GM12878 (cell line): Measurements from ENCODE around the gene BZW2. TPM values are rescaled to one million over a fixed set of nuclear protein-coding genes. Genes with fewer than 3 reads are reported as not detected.

Experiments
- ATAC-seq: fragments of 200-7000 bp; cut with Tn5 transposase; 3 replicates; pipeline ENCODE4 v1.9.1; 2020; ENCODE audit warnings: mild to moderate bottlenecking, moderate library complexity
- BruUV-seq: library from RNA; stranded (reverse); fragments of 400-500 nt; replicated peaks from 2 replicates; lab custom pipeline; 2021; lab: Mats Ljungman, UMichigan
- CTCF ChIA-PET: fragments of 300-600 bp; sonication (Branson Sonifier 250); formaldehyde crosslinking; extraction: SDS; loops from one replicate; lab custom pipeline; 2021; ENCODE audit warnings: inconsistent platforms; lab: Yijun Ruan, JAX
- POLR2A ChIA-PET: fragments of 350-600 bp; formaldehyde crosslinking; extraction: SDS; loops from one replicate; lab custom pipeline; 2021; ENCODE audit warnings: inconsistent platforms; lab: Charles Lee
- RAD21 ChIA-PET: fragments of 300-600 bp; sonication (Branson Sonifier 250); formaldehyde crosslinking; loops from one replicate; lab custom pipeline; 2023; ENCODE audit warnings: antibody characterized with exemption; ENCODE audit not compliant: unreplicated experiment; lab: Charles Lee
- SMC1A ChIA-PET: fragments of 300-600 bp; sonication (Branson Sonifier 250); formaldehyde crosslinking; loops from one replicate; lab custom pipeline; 2023; ENCODE audit not compliant: unreplicated experiment, uncharacterized antibody; lab: Charles Lee
- DNase-seq: peaks from one replicate; pipeline ENCODE4 v3.0.0-alpha.2; 2011; ENCODE audit warnings: low read depth, low spot score
- FAIRE-seq: peaks from 3 replicates; lab custom pipeline; 2011; peaks lifted over from hg19 to GRCh38; lab: Jason Lieb, UNC
- H2AFZ ChIP-seq: 2 replicates; pipeline ENCODE4 v1.6.0; 2011; ENCODE audit warnings: low read depth, low read length, control low read depth; ENCODE audit not compliant: control insufficient read depth
- H3K27ac ChIP-seq: 2 replicates; pipeline ENCODE4 v1.5.1; 2011; ENCODE audit warnings: control low read depth; ENCODE audit not compliant: control insufficient read depth, insufficient read depth
- H3K27me3 ChIP-seq, 2 experiments: replicated peaks in 1 of 2; 2 replicates each; pipeline versions ENCODE4 v1.6.0 to v1.6.1; 2011; ENCODE audit warnings: low read length in 1 of 2; ENCODE audit not compliant: control insufficient read depth in 2 of 2, insufficient read depth in 2 of 2
- H3K36me3 ChIP-seq, 2 experiments: 2 replicates each; pipeline ENCODE4 v1.5.1; 2011; ENCODE audit warnings: low read length in 1 of 2; ENCODE audit not compliant: control insufficient read depth in 2 of 2, insufficient read depth in 2 of 2
- H3K4me1 ChIP-seq: 2 replicates; pipeline ENCODE4 v1.6.1; 2011; ENCODE audit warnings: mild to moderate bottlenecking, low read length, moderate library complexity, mixed read lengths; ENCODE audit not compliant: control insufficient read depth, insufficient read depth
- H3K4me2 ChIP-seq: 2 replicates; pipeline ENCODE4 v1.6.0; 2011; ENCODE audit warnings: control low read depth; ENCODE audit not compliant: control insufficient read depth, insufficient read depth
- H3K4me3 ChIP-seq: fragments of 200-600 bp; sonication (generic); 2 replicates; pipeline ENCODE4 v1.5.1; 2016
- H3K79me2 ChIP-seq: 2 replicates; pipeline ENCODE4 v1.6.0; 2011; ENCODE audit warnings: low read length; ENCODE audit not compliant: control insufficient read depth, insufficient read depth
- H3K9ac ChIP-seq: 2 replicates; pipeline ENCODE4 v1.8.0; 2011; ENCODE audit warnings: low read length, control low read depth, mixed read lengths; ENCODE audit not compliant: control insufficient read depth, insufficient read depth
- H3K9me3 ChIP-seq: replicated peaks from 3 replicates; pipeline ENCODE4 v1.5.1; 2011; ENCODE audit warnings: mild to moderate bottlenecking, low read length; ENCODE audit not compliant: control insufficient read depth, insufficient read depth
- H4K20me1 ChIP-seq: 2 replicates; pipeline ENCODE4 v1.6.0; 2011; ENCODE audit not compliant: control insufficient read depth, insufficient read depth
- NRF1 ChIP-seq: conservative IDR thresholded peaks from 2 replicates; pipeline ENCODE4 v1.6.1; 2011; ENCODE audit warnings: mild to moderate bottlenecking, low read depth, low read length, improper control_type of control experiment
- RAD51 ChIP-seq: fragments of 450-650 bp; IDR thresholded peaks from 2 replicates; pipeline ENCODE4 v1.6.1; 2016; ENCODE audit warnings: moderate library complexity, mild to moderate bottlenecking, inconsistent platforms
- SMARCA5 ChIP-seq: fragments of 450-650 bp; IDR thresholded peaks from 2 replicates; pipeline ENCODE4 v1.6.1; 2017; ENCODE audit warnings: mild to moderate bottlenecking
- ZNF24 ChIP-seq: fragments of 450-650 bp; IDR thresholded peaks from 2 replicates; pipeline ENCODE4 v1.6.1; 2017; ENCODE audit warnings: antibody characterized with exemption, mild to moderate bottlenecking
- ZNF274 ChIP-seq: IDR thresholded peaks from one replicate; pipeline ENCODE4 v1.8.0; 2011; ENCODE audit not compliant: insufficient read length, insufficient read depth
- in situ Hi-C: fragments of 300-500 bp; cut with MboI; formaldehyde crosslinking; loops from 9 replicates; pipeline ENCODE4 v1.14.3; 2018; ENCODE audit warnings: mixed read lengths
- intact Hi-C: fragments of 100-400 bp; cut with micrococcal nuclease; formaldehyde crosslinking; loops from one replicate; pipeline ENCODE4 v1.14.2; 2022; ENCODE audit not compliant: unreplicated experiment
- polyA plus RNA-seq, 11 experiments: library from polyadenylated mRNA; depleted of rRNA in 4 of 11; unstranded in 6 of 11; stranded (reverse) in 5 of 11; fragments of >200 nt; fragmentation: Nextera tagmentation in 4 of 11; fragmentation: Illumina TruSeq in 1 of 11; extraction: Ambion mirVana in 4 of 11; extraction: Trizol in 1 of 11; gene quantifications; 1 replicate in 1 of 11; 2 replicates in 10 of 11; pipeline versions ENCODE4 v1.2.1 to v1.2.3, GENCODE V29; 2011 to 2016; ENCODE audit warnings: inconsistent platforms in 2 of 11, missing spikeins in 2 of 11, low read depth in 1 of 11
- total RNA-seq, 4 experiments: library from RNA; depleted of rRNA in 3 of 4; stranded (reverse); fragments of >200 nt in 3 of 4; fragmentation: Illumina TruSeq in 1 of 4; extraction: Trizol in 1 of 4; gene quantifications; 2 replicates each; pipeline versions ENCODE4 v1.2.1 to v1.2.3, GENCODE V29; 2013 to 2021
- TF ChIP-seq, protein P1 (sequence below): IDR thresholded peaks from 2 replicates; pipeline ENCODE4 v1.6.1; 2012; ENCODE audit warnings: improper control_type of control experiment, low read depth, low read length; ENCODE audit not compliant: insufficient replicate concordance
- TF ChIP-seq, protein P2 (sequence below): IDR thresholded peaks from 2 replicates; pipeline ENCODE4 v1.6.1; 2012; ENCODE audit warnings: low read depth, low read length, improper control_type of control experiment

Gene BZW2
- total and polyA plus RNA-seq, 10 of the 15 experiments (the other 5 are each of a cell fraction or from before 2014, with no cell fraction given): 1.3 to 6.8 (median 3.1) TPM

DNA sequence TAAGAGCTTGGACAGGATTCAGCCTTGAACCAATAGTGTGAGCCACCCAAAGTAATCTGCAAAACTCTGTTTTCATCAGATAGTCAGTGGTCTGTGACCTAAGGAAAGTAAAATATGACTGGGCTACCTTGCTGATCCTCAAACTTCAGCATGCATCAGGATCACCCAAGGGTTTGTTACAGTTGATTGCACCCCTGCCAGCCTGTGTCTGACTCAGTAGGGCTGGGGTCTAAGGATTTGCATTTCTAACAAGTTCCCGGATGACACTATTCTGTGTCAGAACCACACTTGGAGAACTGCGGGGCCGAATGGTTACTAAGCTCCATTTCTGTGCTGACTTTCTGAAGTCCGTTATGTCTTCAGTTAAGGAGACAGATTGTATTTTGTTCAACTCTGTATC, 66.9 kb downstream of the BZW2 start (continued):
- TF ChIP-seq, protein P1, sequence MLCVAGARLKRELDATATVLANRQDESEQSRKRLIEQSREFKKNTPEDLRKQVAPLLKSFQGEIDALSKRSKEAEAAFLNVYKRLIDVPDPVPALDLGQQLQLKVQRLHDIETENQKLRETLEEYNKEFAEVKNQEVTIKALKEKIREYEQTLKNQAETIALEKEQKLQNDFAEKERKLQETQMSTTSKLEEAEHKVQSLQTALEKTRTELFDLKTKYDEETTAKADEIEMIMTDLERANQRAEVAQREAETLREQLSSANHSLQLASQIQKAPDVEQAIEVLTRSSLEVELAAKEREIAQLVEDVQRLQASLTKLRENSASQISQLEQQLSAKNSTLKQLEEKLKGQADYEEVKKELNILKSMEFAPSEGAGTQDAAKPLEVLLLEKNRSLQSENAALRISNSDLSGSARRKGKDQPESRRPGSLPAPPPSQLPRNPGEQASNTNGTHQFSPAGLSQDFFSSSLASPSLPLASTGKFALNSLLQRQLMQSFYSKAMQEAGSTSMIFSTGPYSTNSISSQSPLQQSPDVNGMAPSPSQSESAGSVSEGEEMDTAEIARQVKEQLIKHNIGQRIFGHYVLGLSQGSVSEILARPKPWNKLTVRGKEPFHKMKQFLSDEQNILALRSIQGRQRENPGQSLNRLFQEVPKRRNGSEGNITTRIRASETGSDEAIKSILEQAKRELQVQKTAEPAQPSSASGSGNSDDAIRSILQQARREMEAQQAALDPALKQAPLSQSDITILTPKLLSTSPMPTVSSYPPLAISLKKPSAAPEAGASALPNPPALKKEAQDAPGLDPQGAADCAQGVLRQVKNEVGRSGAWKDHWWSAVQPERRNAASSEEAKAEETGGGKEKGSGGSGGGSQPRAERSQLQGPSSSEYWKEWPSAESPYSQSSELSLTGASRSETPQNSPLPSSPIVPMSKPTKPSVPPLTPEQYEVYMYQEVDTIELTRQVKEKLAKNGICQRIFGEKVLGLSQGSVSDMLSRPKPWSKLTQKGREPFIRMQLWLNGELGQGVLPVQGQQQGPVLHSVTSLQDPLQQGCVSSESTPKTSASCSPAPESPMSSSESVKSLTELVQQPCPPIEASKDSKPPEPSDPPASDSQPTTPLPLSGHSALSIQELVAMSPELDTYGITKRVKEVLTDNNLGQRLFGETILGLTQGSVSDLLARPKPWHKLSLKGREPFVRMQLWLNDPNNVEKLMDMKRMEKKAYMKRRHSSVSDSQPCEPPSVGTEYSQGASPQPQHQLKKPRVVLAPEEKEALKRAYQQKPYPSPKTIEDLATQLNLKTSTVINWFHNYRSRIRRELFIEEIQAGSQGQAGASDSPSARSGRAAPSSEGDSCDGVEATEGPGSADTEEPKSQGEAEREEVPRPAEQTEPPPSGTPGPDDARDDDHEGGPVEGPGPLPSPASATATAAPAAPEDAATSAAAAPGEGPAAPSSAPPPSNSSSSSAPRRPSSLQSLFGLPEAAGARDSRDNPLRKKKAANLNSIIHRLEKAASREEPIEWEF: no peak
- TF ChIP-seq ZNF274: no peak

DNA sequence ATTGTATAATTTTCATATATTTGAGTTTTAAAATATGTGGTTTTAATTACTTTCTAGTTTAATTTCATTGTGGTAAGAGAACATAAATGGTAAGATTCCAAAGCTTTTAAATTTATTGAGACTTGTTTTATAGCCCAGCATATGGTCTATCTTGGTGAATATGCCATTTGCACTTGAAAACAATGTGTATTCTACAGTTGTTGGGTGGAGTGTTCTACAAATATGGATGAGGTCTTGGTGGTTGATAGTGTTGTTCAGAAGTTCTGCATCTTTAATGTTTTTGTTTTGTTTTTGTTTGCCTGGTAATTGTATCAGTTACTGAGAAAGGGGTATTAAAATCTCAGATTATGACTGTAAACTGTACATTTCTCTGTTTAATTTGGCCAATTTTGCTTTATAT, 69.9 kb downstream of the BZW2 start:
- RAD21 ChIA-PET: no interaction called here
- no peaks in the 10 kb centered on the region for H3K36me3 ChIP-seq
- ATAC-seq (no peak), FAIRE-seq (no peak), DNase-seq (no peak)
- POLR2A ChIA-PET: no interaction called here
- no peaks in the 10 kb centered on the region for H3K4me1 ChIP-seq
- no peak overlapping the region for H3K4me2 ChIP-seq
- H3K79me2 ChIP-seq: no peaks in the 10 kb centered on the region
- no peak for TF ChIP-seq ZNF24
- TF ChIP-seq, protein P2, sequence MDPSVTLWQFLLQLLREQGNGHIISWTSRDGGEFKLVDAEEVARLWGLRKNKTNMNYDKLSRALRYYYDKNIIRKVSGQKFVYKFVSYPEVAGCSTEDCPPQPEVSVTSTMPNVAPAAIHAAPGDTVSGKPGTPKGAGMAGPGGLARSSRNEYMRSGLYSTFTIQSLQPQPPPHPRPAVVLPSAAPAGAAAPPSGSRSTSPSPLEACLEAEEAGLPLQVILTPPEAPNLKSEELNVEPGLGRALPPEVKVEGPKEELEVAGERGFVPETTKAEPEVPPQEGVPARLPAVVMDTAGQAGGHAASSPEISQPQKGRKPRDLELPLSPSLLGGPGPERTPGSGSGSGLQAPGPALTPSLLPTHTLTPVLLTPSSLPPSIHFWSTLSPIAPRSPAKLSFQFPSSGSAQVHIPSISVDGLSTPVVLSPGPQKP: no peak
- no peak for TF ChIP-seq RAD51
- TF ChIP-seq NRF1: no peak
- no peak for TF ChIP-seq ZNF274
- TF ChIP-seq SMARCA5: no peak
- intact Hi-C loops: no loop called here
- no peak overlapping the region for H3K27ac ChIP-seq
- no peak overlapping the region for H3K9ac ChIP-seq
- H3K4me3 ChIP-seq: no peak overlapping the region
- H2AFZ ChIP-seq: no peak overlapping the region
- in situ Hi-C loops: no loop called here
- no peaks in the 10 kb centered on the region for H4K20me1 ChIP-seq
- H3K9me3 ChIP-seq: no peaks in the 10 kb centered on the region
- SMC1A ChIA-PET: no interaction called here
- CTCF ChIA-PET: interaction anchor here (0.6 kb wide), 1 partner anchor 895 kb away, joined by 3 read pairs; no protein-coding TSS in a partner anchor
- no TSS peak for BruUV-seq
- H3K27me3 ChIP-seq: no peaks in the 10 kb centered on the region
